Hepatic stellate cell (primary cell): Measurements from ENCODE around the gene NEU1.
A peak's percentile ranks its signal among the peaks of the same experiment; 100 is the strongest.
"Not testable (repeated sequence)": the region's sequence is repeated elsewhere in the genome, so short reads cannot be mapped to it uniquely, and the experiment has no call there.

ENCODE experiments used
- DNase-seq: peaks from one replicate; pipeline ENCODE4 v3.0.0; 2011; ENCODE audit warnings: low spot score

NEU1 gene

DNA sequence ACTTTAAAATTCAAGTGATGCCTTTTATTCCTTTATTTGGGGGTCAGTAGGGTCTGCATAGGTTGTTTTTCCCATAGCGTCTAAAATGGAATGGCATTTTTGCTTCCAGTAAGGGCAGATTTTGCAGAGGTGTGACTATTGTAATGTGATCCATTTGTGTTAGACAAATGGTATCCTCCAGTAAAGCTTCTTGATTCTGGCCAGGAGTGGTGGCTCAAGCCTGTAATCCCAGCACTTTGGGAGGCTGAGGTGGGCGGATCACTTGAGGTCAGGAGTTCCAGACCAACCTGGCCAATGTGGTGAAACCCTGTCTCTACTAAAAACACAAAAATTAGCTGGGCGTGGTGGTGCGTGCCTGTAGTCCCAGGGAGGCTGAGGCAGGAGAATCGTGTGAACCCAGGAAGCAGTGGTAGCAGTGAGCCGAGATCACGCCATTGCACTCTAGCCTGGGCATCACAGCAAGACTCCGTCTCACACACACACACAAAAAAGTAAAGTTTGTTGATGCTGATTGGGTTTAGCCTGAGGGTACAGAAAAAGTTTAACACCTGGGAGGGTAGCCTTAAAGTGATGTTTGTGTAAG is 44.6 kb downstream of the NEU1 start:
- not testable (repeated sequence) for DNase-seq

DNA sequence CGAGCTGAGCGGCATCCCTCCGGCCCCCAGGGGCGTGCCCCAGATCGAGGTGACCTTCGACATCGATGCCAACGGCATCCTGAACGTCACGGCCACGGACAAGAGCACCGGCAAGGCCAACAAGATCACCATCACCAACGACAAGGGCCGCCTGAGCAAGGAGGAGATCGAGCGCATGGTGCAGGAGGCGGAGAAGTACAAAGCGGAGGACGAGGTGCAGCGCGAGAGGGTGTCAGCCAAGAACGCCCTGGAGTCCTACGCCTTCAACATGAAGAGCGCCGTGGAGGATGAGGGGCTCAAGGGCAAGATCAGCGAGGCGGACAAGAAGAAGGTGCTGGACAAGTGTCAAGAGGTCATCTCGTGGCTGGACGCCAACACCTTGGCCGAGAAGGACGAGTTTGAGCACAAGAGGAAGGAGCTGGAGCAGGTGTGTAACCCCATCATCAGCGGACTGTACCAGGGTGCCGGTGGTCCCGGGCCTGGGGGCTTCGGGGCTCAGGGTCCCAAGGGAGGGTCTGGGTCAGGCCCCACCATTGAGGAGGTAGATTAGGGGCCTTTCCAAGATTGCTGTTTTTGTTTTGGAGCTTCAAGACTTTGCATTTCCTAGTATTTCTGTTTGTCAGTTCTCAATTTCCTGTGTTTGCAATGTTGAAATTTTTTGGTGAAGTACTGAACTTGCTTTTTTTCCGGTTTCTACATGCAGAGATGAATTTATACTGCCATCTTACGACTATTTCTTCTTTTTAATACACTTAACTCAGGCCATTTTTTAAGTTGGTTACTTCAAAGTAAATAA is 45.3 kb downstream of the NEU1 start:
- peak; percentile 8 for DNase-seq

DNA sequence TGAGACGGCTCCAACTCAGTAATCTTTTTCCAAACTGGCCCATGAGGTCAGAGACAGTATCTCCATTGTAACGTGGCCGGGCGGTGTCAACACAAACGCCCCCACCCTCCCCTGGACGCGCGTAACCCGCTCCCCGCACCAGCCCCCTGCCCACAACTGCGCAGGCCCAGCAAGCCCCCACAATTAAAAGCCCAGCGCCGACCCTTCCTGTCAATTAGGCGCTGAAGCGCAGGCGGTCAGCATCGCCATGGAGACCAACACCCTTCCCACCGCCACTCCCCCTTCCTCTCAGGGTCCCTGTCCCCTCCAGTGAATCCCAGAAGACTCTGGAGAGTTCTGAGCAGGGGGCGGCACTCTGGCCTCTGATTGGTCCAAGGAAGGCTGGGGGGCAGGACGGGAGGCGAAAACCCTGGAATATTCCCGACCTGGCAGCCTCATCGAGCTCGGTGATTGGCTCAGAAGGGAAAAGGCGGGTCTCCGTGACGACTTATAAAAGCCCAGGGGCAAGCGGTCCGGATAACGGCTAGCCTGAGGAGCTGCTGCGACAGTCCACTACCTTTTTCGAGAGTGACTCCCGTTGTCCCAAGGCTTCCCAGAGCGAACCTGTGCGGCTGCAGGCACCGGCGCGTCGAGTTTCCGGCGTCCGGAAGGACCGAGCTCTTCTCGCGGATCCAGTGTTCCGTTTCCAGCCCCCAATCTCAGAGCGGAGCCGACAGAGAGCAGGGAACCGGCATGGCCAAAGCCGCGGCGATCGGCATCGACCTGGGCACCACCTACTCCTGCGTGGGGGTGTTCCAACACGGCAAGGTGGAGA is 47.4 kb downstream of the NEU1 start, which contains the start of the genes HSPA1A and HSPA1L:
HSPA1A (plus strand) TSS at position 519 of the 814 bp plus-strand sequence; CDS start at position 733, 214 bp downstream.
HSPA1L (minus strand) TSS at position 259 of the 814 bp plus-strand sequence. CDS start 3,311 bp downstream, outside the sequence.
- peak; percentile 99 for DNase-seq

DNA sequence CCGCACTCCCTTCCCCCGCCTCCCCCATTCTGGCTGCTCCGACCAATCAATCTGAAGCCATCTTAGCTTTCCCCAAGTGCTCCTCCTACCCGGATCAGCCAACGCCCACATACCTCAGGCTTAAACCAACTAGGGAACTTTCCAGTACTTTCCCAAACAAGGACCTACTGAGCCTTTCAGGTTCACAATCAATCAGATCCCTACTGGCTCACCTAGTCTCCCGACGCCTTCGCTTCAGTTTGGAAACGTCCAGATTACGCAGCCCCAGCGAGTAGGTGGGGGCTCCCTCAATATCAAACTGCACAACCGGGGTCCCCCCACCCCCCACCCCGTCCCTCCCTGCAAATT is 48.0 kb downstream of the NEU1 start:
- DNase-seq, result peak; percentile 98

DNA sequence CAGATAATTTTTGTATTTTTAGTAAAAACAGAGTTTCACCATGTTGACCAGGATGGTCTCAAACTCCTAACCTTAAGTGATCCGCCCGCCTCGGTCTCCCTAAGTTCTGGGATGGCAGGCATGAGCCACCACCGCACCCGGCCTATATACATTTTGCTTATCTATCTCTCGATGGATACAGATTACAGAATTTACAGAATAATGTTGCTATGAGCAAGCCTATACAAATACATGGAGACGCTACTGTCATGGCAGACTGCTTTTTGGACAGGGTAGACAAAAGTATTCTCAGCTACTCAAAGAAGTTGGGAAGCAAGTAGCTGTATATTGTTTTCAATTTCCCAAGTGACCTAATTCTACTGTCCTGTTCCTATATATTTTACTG is 49.2 kb downstream of the NEU1 start:
- DNase-seq, result no peak

DNA sequence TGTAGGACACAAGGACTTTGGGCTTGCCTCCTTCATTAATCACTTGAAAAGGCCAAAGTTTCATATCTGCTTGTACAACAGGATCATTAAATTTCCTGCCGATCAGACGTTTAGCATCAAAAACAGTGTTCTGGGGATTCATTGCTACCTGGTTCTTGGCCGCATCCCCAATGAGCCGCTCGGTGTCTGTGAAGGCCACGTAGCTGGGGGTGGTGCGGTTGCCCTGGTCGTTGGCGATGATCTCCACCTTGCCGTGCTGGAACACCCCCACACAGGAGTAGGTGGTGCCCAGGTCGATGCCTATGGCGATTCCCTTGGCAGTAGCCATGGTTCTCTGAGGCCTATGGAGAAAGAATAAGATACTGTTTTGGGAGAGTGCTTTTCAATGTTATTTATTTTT is 51.0 kb downstream of the NEU1 start:
- no peak for DNase-seq

DNA sequence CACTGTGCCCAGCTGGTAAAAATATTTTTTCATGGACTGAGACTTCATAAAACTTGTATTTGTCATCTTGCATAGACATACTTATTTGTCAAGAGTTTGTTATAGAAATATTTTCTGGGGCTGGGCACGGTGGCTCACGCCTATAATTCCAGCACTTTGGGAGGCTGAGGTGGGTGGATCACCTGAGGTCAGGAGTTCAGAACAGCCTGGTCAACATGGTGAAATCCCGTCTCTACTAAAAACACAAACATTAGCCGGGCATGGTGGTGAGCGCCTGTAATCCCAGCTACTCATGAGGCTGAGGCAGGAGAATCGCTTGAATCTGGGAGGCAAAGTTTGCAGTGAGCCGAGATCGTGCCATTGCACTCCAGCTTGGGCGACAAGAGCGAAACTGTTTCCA is 54.0 kb downstream of the NEU1 start:
- not testable (repeated sequence) for DNase-seq
